Spleen (tissue), 11 donors: ENCODE measurements around the gene NT5DC2. TPM values are rescaled to one million over a fixed set of nuclear protein-coding genes. Genes with fewer than 3 reads are reported as not detected.

Source experiments
- DNase-seq: peaks from one replicate; pipeline ENCODE4 v3.0.0-alpha.2; 2020
- H3K27ac ChIP-seq, 8 donors: fragments of 200-600 bp; sonication (generic) in 7 of 8; 1 replicate in 4 of 8; 2 replicates in 4 of 8; pipeline versions ENCODE4 v1.5.0 to v1.8.0; 2016 to 2021; ENCODE audit warnings: inconsistent platforms in 4 of 8, mild to moderate bottlenecking in 4 of 8, moderate library complexity in 1 of 8
- H3K27me3 ChIP-seq, 7 donors: fragments of 200-600 bp; sonication (generic) in 6 of 7; replicated peaks in 1 of 7; 1 replicate in 4 of 7; 2 replicates in 3 of 7; pipeline versions ENCODE4 v1.5.0 to v1.8.0; 2016 to 2021; ENCODE audit warnings: inconsistent platforms in 3 of 7, mild to moderate bottlenecking in 1 of 7
- H3K36me3 ChIP-seq, 6 donors: fragments of 200-600 bp; sonication (generic) in 5 of 6; 1 replicate in 4 of 6; 2 replicates in 2 of 6; pipeline versions ENCODE4 v1.5.0 to v1.8.0; 2016 to 2021; ENCODE audit warnings: inconsistent platforms in 2 of 6
- H3K4me1 ChIP-seq, 6 donors: fragments of 200-600 bp; sonication (generic) in 5 of 6; 1 replicate in 3 of 6; 2 replicates in 3 of 6; pipeline versions ENCODE4 v1.5.0 to v1.8.0; 2016 to 2021; ENCODE audit warnings: inconsistent platforms in 3 of 6
- H3K4me3 ChIP-seq, 8 donors: fragments of 200-600 bp; sonication (generic) in 7 of 8; 1 replicate in 4 of 8; 2 replicates in 4 of 8; pipeline versions ENCODE4 v1.5.0 to v1.8.0; 2016 to 2021; ENCODE audit warnings: inconsistent platforms in 4 of 8, mild to moderate bottlenecking in 4 of 8, moderate library complexity in 2 of 8
- H3K9me3 ChIP-seq, 8 donors: fragments of 200-600 bp; sonication (generic) in 7 of 8; 1 replicate in 4 of 8; 2 replicates in 4 of 8; pipeline versions ENCODE4 v1.5.0 to v1.8.0; 2016 to 2021; ENCODE audit warnings: inconsistent platforms in 4 of 8
- POLR2A ChIP-seq, 3 donors: fragments of 450-650 bp; IDR thresholded peaks; one replicate each; pipeline ENCODE4 v1.5.1; 2017; ENCODE audit warnings: antibody characterized with exemption in 3 of 3, mild to moderate bottlenecking in 1 of 3
- POLR2AphosphoS5 ChIP-seq, 3 donors: sonication (generic); formaldehyde crosslinking; IDR thresholded peaks; one replicate each; pipeline ENCODE4 v1.5.1; 2017; ENCODE audit warnings: antibody characterized with exemption in 3 of 3
- WGBS, 5 donors: extraction: QIAGEN DNeasy Blood & Tissue Kit in 3 of 5; methylation state at CpG; one replicate each; pipeline versions ENCODE4 v1.1.5 to v1.1.7; 2013 to 2018; 5-methylcytosine and 5-hydroxymethylcytosine counted together
- intact Hi-C: fragments of 100-400 bp; cut with DNase I; formaldehyde crosslinking; loops from one replicate; pipeline ENCODE4 v1.15.0; 2023; ENCODE audit warnings: low total_unique reads
- polyA plus RNA-seq, 3 donors: library from polyadenylated mRNA; stranded (reverse); fragments of 200-250 nt; gene quantifications; one replicate each; pipeline ENCODE4 v1.2.1, GENCODE V29; 2013
- total RNA-seq, 7 donors: library from RNA; depleted of rRNA in 3 of 7; stranded (reverse); fragments of >200 nt in 3 of 7; fragmentation: NEBNext Ultra II Directional in 4 of 7; extraction: Animal tissue kit (Norgen Biotek cat#: 25700) in 4 of 7; gene quantifications; one replicate each; pipeline versions ENCODE4 v1.1.0 to v1.2.1, GENCODE V29; 2016 to 2021
- TF ChIP-seq, protein P1 (sequence below), 11 experiments: fragments of 200-600 bp in 7 of 11; fragments of 450-650 bp in 4 of 11; sonication (generic) in 4 of 11; IDR thresholded peaks in 8 of 11; conservative IDR thresholded peaks in 3 of 11; 1 replicate in 7 of 11; 2 replicates in 4 of 11; pipeline versions ENCODE4 v1.4.0 to v1.8.0; 2016 to 2021; ENCODE audit warnings: antibody characterized with exemption in 11 of 11, inconsistent platforms in 4 of 11, mild to moderate bottlenecking in 1 of 11
- donor health status: healthy with polysubstance abuse.
- donor health status: DM: no; HTN: no; CAD: no; lungs with moderate emphysema.
- donor health status: DM: no; HTN: no; CAD: no.
- donor health status: Bipolar disorder and iron deficiency.
- donor health status: healthy.
- donor health status: DM: no; HTN: no; CAD: no.
- donor health status: DM: yes; HTN: yes; CAD: no.

Gene NT5DC2
- total and polyA plus RNA-seq, 10 donors: 7.8 to 26.0 (median 11.3) TPM

DNA sequence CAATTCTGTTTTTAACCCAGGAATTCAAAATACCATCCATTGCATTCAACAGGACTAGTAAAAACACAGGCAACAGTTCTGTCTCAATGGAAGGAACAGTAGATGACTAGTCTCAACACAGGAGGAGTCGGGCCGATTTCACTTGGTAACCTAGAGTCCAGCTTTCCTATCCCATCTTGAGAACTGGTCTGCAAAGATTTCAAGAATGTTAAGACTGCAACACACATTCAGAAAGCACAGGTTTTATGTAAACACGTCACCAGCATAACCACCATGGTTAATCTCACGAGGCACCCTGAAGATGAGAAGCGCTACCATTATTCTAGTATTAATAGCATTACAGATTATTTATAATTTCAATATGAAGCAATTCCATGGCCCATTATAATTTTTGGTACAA is 24.8 kb upstream of the NT5DC2 start:
- TF ChIP-seq, protein P1, sequence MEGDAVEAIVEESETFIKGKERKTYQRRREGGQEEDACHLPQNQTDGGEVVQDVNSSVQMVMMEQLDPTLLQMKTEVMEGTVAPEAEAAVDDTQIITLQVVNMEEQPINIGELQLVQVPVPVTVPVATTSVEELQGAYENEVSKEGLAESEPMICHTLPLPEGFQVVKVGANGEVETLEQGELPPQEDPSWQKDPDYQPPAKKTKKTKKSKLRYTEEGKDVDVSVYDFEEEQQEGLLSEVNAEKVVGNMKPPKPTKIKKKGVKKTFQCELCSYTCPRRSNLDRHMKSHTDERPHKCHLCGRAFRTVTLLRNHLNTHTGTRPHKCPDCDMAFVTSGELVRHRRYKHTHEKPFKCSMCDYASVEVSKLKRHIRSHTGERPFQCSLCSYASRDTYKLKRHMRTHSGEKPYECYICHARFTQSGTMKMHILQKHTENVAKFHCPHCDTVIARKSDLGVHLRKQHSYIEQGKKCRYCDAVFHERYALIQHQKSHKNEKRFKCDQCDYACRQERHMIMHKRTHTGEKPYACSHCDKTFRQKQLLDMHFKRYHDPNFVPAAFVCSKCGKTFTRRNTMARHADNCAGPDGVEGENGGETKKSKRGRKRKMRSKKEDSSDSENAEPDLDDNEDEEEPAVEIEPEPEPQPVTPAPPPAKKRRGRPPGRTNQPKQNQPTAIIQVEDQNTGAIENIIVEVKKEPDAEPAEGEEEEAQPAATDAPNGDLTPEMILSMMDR (IDR thresholded peaks at IDR 0.05 in 8 of 11, conservative IDR thresholded peaks at IDR 0.05 in 3 of 11): no peak
- no peak for TF ChIP-seq POLR2AphosphoS5 (IDR thresholded peaks at IDR 0.05)
- TF ChIP-seq POLR2A (IDR thresholded peaks at IDR 0.05): no peak
- H3K36me3 ChIP-seq: peaks cover 3 to 98% (median 76%) of the 10 kb centered on the region in 6 donors
- peaks cover 0 to 19% (median 6%) of the 10 kb centered on the region in 6 donors for H3K4me1 ChIP-seq
- intact Hi-C loops: no loop called here
- H3K9me3 ChIP-seq: no peaks in the 10 kb centered on the region
- no peaks in the 10 kb centered on the region for H3K27me3 ChIP-seq
- H3K4me3 ChIP-seq: no peak overlapping the region
- WGBS, 5 donors: 96 to 100% (median 99%) methylated on average over 5 of the region's 5 CpGs
- DNase-seq: no peak
- no peak overlapping the region for H3K27ac ChIP-seq

DNA sequence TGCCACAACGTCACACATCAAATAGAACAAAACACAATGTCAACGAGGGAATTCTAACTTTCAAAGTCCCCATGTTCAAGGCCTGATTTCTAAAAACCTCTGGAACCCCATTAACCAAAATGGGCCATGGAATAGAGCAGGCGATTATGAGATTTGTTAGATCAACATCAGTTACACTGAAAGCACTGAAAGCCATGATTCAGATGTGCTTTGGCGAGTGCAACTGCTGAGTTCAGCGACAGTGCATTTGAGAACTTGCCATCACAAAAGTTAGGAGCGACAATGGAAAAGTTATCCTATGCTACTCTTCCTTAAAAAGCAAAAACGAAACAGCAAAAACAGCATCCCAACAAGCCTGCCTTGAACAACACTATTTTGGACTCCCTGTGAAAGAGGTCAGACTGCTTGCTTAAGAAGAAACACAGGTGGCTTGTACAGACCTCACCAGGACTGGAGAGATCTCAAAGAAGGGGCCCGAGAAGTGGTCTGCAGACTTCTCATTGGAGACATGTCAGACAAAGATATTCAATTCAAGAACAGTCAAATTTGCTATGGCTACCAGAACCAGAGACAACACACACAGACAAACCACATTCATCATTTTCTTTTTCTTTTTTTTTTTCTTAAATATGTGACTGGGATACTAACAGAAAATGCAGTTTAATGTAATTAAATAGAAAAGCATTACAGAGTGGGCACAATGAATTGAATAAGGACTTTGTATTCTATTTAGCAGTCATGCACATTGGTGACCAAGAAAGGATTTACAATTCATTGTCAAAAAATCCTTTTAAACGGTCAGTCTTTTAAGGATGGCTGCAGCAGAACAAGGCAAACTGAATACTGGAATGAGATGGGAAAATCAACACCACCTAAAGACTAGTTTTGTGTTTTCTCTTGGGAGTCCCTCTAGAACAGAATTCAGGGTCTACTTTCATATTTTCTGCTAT is 23.6 kb upstream of the NT5DC2 start:
- Histone ChIP-seq H3K9me3 (no peaks in the 10 kb centered on the region), H3K4me1 (peaks cover 0 to 19% (median 6%) of the 10 kb centered on the region in 6 donors), H3K27me3 (no peaks in the 10 kb centered on the region), H3K27ac (no peak overlapping the region), H3K4me3 (no peak overlapping the region), H3K36me3 (peaks cover 6 to 98% (median 72%) of the 10 kb centered on the region in 6 donors)
- no peak for TF ChIP-seq POLR2A (IDR thresholded peaks at IDR 0.05)
- TF ChIP-seq, protein P1 (IDR thresholded peaks at IDR 0.05 in 8 of 11, conservative IDR thresholded peaks at IDR 0.05 in 3 of 11): no peak
- TF ChIP-seq POLR2AphosphoS5 (IDR thresholded peaks at IDR 0.05): no peak
- 86 to 92% (median 90%) methylated on average over 9 of the region's 9 CpGs for WGBS, 5 donors
- no peak for DNase-seq
- intact Hi-C loops: no loop called here

DNA sequence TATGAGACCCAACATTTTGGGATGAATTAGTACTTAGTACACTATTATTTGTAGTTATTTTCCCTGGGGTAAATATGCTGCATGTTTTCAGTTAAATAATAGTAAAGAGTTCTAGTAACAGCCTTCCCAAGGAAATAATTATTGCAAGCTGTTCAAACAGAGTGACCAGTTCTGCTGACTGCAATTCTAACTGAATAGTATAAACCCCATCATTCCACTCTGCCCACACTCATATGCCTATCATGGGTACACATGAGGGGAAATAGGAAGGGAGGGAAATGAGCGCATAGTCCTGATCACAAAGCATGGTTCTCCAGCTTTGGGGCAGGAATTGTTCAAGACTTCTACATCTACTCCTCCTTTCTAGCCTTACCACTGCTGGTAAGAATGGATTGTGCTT is 21.4 kb upstream of the NT5DC2 start:
- no peaks in the 10 kb centered on the region for H3K9me3 ChIP-seq
- intact Hi-C loops: no loop called here
- no peak for TF ChIP-seq POLR2A (IDR thresholded peaks at IDR 0.05)
- TF ChIP-seq, protein P1 (IDR thresholded peaks at IDR 0.05 in 8 of 11, conservative IDR thresholded peaks at IDR 0.05 in 3 of 11): no peak
- TF ChIP-seq POLR2AphosphoS5 (IDR thresholded peaks at IDR 0.05): no peak
- DNase-seq: no peak
- peaks cover 0 to 8% (median 0%) of the 10 kb centered on the region in 6 donors for H3K4me1 ChIP-seq
- no peaks in the 10 kb centered on the region for H3K27me3 ChIP-seq
- H3K36me3 ChIP-seq: peaks cover 6 to 98% (median 71%) of the 10 kb centered on the region in 6 donors
- WGBS, 5 donors: 88 to 100% (median 97%) methylated on average over 1 of the region's 1 CpG
- H3K4me3 ChIP-seq: no peak overlapping the region
- no peak overlapping the region for H3K27ac ChIP-seq
